Stimulated activated CD4-positive, alpha-beta T cell treated with anti-CD3 and anti-CD28 coated beads, Interleukin-2, amount 100 ng/mL, for 48 hours (primary cell): ENCODE results near the gene DNAJC5.

ENCODE experiments used
- DNase-seq, 2 donors: peaks; one replicate each; pipeline ENCODE4 v3.0.0-alpha.2; 2020

Gene DNAJC5

GRCh38 chr20:63942250-63942951 lies 47.5 kb downstream of the DNAJC5 start:
- DNase-seq = peak; percentile 42 to 44

GRCh38 chr20:63942969-63943807 lies 48.3 kb downstream of the DNAJC5 start:
- no peak for DNase-seq

GRCh38 chr20:63943808-63944077 lies 48.8 kb downstream of the DNAJC5 start:
- DNase-seq = no peak

GRCh38 chr20:63944078-63944941 lies 49.4 kb downstream of the DNAJC5 start:
- DNase-seq = no peak

- DNase-seq = no peak
Measured at GRCh38 chr20:63945031-63945658, 50.2 kb downstream of the DNAJC5 start.

GRCh38 chr20:63945921-63946920 lies 51.3 kb downstream of the DNAJC5 start:
- DNase-seq = no peak

- DNase-seq = no peak
Measured at GRCh38 chr20:63946986-63947637, 52.2 kb downstream of the DNAJC5 start.

- DNase-seq = no peak
Measured at GRCh38 chr20:63947638-63948456, 52.9 kb downstream of the DNAJC5 start.

GRCh38 chr20:63950701-63951397 lies 55.9 kb downstream of the DNAJC5 start:
- no peak for DNase-seq

- DNase-seq = no peak
Measured at GRCh38 chr20:63951398-63952209, 56.7 kb downstream of the DNAJC5 start.

GRCh38 chr20:63952210-63952535 lies 57.2 kb downstream of the DNAJC5 start:
- no peak for DNase-seq

GRCh38 chr20:63952769-63953168 lies 57.8 kb downstream of the DNAJC5 start:
- no peak for DNase-seq

- DNase-seq = no peak
Measured at GRCh38 chr20:63953764-63954429, 59.0 kb downstream of the DNAJC5 start.

- DNase-seq = no peak
Measured at GRCh38 chr20:63955281-63955826, 60.4 kb downstream of the DNAJC5 start.

- DNase-seq = peak; percentile 82
Measured at GRCh38 chr20:63955827-63956663, 61.1 kb downstream of the DNAJC5 start, which contains the start of gene UCKL1. UCKL1 (minus strand) TSS chr20:63956416; CDS start chr20:63956372, 44 bp downstream.

GRCh38 chr20:63956664-63957003 lies 61.7 kb downstream of the DNAJC5 start:
- no peak for DNase-seq
